Measurements from ENCODE around the gene PHF5A.

GRCh38 chr22:41418717-41419116 is 49.8 kb downstream of the PHF5A start:
- no peak for TF ChIP-seq SRF (IDR thresholded peaks at IDR 0.05; ENCODE audit: low read depth, low read length)
- no peak for TF ChIP-seq CTCF (IDR thresholded peaks at IDR 0.05; ENCODE audit: control extremely low read depth in 1 of 3, insufficient read depth in 1 of 3, low read depth in 1 of 3, low read length in 3 of 3)
- TF ChIP-seq EZH2 (IDR thresholded peaks at IDR 0.05; ENCODE audit: low read depth, low read length, severe bottlenecking), result no peak

All from H1 (cell line).